SK-N-SH treated with all-trans-retinoic acid at 6 μM for 48 hours (cell line): ENCODE measurements around the gene OR14C36.

Experiments
- ATAC-seq: fragments of 200-7000 bp; cut with Tn5 transposase; 3 replicates; pipeline ENCODE4 v1.9.1; 2020; ENCODE audit warnings: mild to moderate bottlenecking, moderate library complexity
- ARNTL ChIP-seq: fragments of 450-650 bp; formaldehyde crosslinking; IDR thresholded peaks from 2 replicates; pipeline ENCODE4 v1.5.0; 2020; ENCODE audit warnings: low read depth, mild to moderate bottlenecking, moderate library complexity, borderline replicate concordance
- BACH2 ChIP-seq: fragments of 250-450 bp; sonication (Bioruptor Pico); IDR thresholded peaks from 2 replicates; pipeline ENCODE4 v1.9.0; 2021; ENCODE audit warnings: mild to moderate bottlenecking, borderline replicate concordance
- CREB5 ChIP-seq: fragments of 250-450 bp; sonication (Bioruptor Pico); IDR thresholded peaks from 2 replicates; pipeline ENCODE4 v1.5.1; 2020; ENCODE audit warnings: low read depth, mild to moderate bottlenecking, moderate library complexity
- CSRNP3 ChIP-seq: fragments of 250-450 bp; sonication (Bioruptor Pico); IDR thresholded peaks from 2 replicates; pipeline ENCODE4 v1.5.1; 2021; ENCODE audit warnings: mild to moderate bottlenecking, moderate library complexity
- ESRRG ChIP-seq: fragments of 250-450 bp; sonication (Bioruptor Pico); IDR thresholded peaks from 2 replicates; pipeline ENCODE4 v1.6.1; 2021; ENCODE audit warnings: mild to moderate bottlenecking
- GLIS3 ChIP-seq: fragments of 250-450 bp; sonication (Bioruptor Pico); IDR thresholded peaks from 2 replicates; pipeline ENCODE4 v1.5.0; 2020; ENCODE audit warnings: mild to moderate bottlenecking, moderate library complexity
- OSR1 ChIP-seq: fragments of 250-450 bp; sonication (Bioruptor Pico); IDR thresholded peaks from 2 replicates; pipeline ENCODE4 v1.8.0; 2022; ENCODE audit warnings: moderate library complexity, mild to moderate bottlenecking, inconsistent platforms
- PATZ1 ChIP-seq: fragments of 250-450 bp; sonication (Bioruptor Pico); IDR thresholded peaks from 2 replicates; pipeline ENCODE4 v1.8.0; 2020; ENCODE audit warnings: mild to moderate bottlenecking, moderate library complexity, borderline replicate concordance
- POU6F1 ChIP-seq: fragments of 250-450 bp; sonication (Bioruptor Pico); IDR thresholded peaks from 2 replicates; pipeline ENCODE4 v1.8.0; 2021; ENCODE audit warnings: low read depth, mild to moderate bottlenecking, moderate library complexity, borderline replicate concordance
- PPARA ChIP-seq: fragments of 250-450 bp; sonication (Bioruptor Pico); IDR thresholded peaks from 2 replicates; pipeline ENCODE4 v1.5.0; 2020; ENCODE audit warnings: mild to moderate bottlenecking, borderline replicate concordance
- RARB ChIP-seq: fragments of 250-450 bp; sonication (Bioruptor Pico); IDR thresholded peaks from 2 replicates; pipeline ENCODE4 v1.8.0; 2021; ENCODE audit warnings: mild to moderate bottlenecking, moderate library complexity
- SNAI2 ChIP-seq: fragments of 250-450 bp; sonication (Bioruptor Pico); IDR thresholded peaks from 2 replicates; pipeline ENCODE4 v1.5.0; 2020; ENCODE audit warnings: mild to moderate bottlenecking, moderate library complexity
- TCF4 ChIP-seq: fragments of 250-450 bp; sonication (Bioruptor Pico); IDR thresholded peaks from 2 replicates; pipeline ENCODE4 v1.8.0; 2021; ENCODE audit warnings: mild to moderate bottlenecking, moderate library complexity, borderline replicate concordance
- TOX ChIP-seq: fragments of 250-450 bp; sonication (Bioruptor Pico); IDR thresholded peaks from 2 replicates; pipeline ENCODE4 v1.8.0; 2021; ENCODE audit warnings: mild to moderate bottlenecking, moderate library complexity, borderline replicate concordance
- TSHZ2 ChIP-seq: fragments of 250-450 bp; sonication (Bioruptor Pico); IDR thresholded peaks from 2 replicates; pipeline ENCODE4 v1.5.0; 2020; ENCODE audit warnings: mild to moderate bottlenecking, moderate library complexity
- ZC3H10 ChIP-seq: fragments of 250-450 bp; sonication (Bioruptor Pico); IDR thresholded peaks from 2 replicates; pipeline ENCODE4 v1.5.1; 2021; ENCODE audit warnings: mild to moderate bottlenecking, moderate library complexity
- ZFP3 ChIP-seq: fragments of 250-450 bp; sonication (Bioruptor Pico); IDR thresholded peaks from 2 replicates; pipeline ENCODE4 v1.5.0; 2020; ENCODE audit warnings: mild to moderate bottlenecking, moderate library complexity
- ZNF565 ChIP-seq: fragments of 450-650 bp; formaldehyde crosslinking; conservative IDR thresholded peaks from 2 replicates; pipeline ENCODE4 v1.5.0; 2020; ENCODE audit warnings: low read depth, mild to moderate bottlenecking, moderate library complexity
- ZNF70 ChIP-seq: fragments of 450-650 bp; formaldehyde crosslinking; IDR thresholded peaks from 2 replicates; pipeline ENCODE4 v1.5.0; 2020; ENCODE audit warnings: mild to moderate bottlenecking, moderate library complexity
- ZNF8 ChIP-seq: fragments of 450-650 bp; formaldehyde crosslinking; IDR thresholded peaks from 2 replicates; pipeline ENCODE4 v1.5.0; 2020; ENCODE audit warnings: mild to moderate bottlenecking, moderate library complexity

The OR14C36 gene

GRCh38 chr1:248324468-248324867, 24.1 kb upstream of the OR14C36 start, which contains the start of gene OR2M7 (continued):
- TF ChIP-seq PPARA (CRISPR knock-in tag) (no peak), TOX (CRISPR knock-in tag) (no peak), CSRNP3 (CRISPR knock-in tag) (no peak), TCF4 (no peak), PATZ1 (CRISPR knock-in tag) (no peak), ARNTL (CRISPR knock-in tag) (no peak), ESRRG (no peak), BACH2 (CRISPR knock-in tag) (no peak), ZNF8 (CRISPR knock-in tag) (no peak), ZNF565 (no peak), ZFP3 (CRISPR knock-in tag) (no peak), ZNF70 (no peak)
- TF ChIP-seq, all 23 proteins: peak for 0

- no peak for TF ChIP-seq TCF4
- no peak for TF ChIP-seq ESRRG
- TF ChIP-seq TOX (CRISPR knock-in tag): no peak
- TF ChIP-seq RARB (CRISPR knock-in tag): no peak
- TF ChIP-seq PATZ1 (CRISPR knock-in tag): no peak
- no peak for TF ChIP-seq ZC3H10 (CRISPR knock-in tag)
- no peak for TF ChIP-seq GLIS3
- no peak for TF ChIP-seq TSHZ2 (CRISPR knock-in tag)
- no peak for TF ChIP-seq SNAI2 (CRISPR knock-in tag)
- TF ChIP-seq CSRNP3 (CRISPR knock-in tag): no peak
- TF ChIP-seq ZNF70: no peak
- TF ChIP-seq OSR1 (CRISPR knock-in tag): no peak
- TF ChIP-seq ARNTL (CRISPR knock-in tag): no peak
- no peak for TF ChIP-seq CREB5 (CRISPR knock-in tag)
- TF ChIP-seq POU6F1: no peak
- no peak for TF ChIP-seq ZNF8 (CRISPR knock-in tag)
Measured at GRCh38 chr1:248343451-248343850, 5.1 kb upstream of the OR14C36 start.

More at GRCh38 chr1:248343451-248343850, 5.1 kb upstream of the OR14C36 start:
- ATAC-seq: no peak
